CD14-positive monocyte (primary cell): ENCODE measurements around the gene IKZF1. TPM values are rescaled to one million over a fixed set of nuclear protein-coding genes. Genes with fewer than 3 reads are reported as not detected.

Experiments
- DNase-seq, 3 donors: peaks; one replicate each; pipeline ENCODE4 v3.0.0-alpha.2; 2011 to 2022
- H2AFZ ChIP-seq: 2 replicates; pipeline ENCODE4 v1.6.0; 2012; ENCODE audit warnings: mild to moderate bottlenecking, low read depth, low read length, inconsistent platforms; ENCODE audit not compliant: insufficient read depth, poor library complexity, severe bottlenecking
- H3K27ac ChIP-seq, 2 donors: 1 replicate in 1 of 2; 2 replicates in 1 of 2; pipeline ENCODE4 v1.5.1; 2012 to 2013; ENCODE audit warnings: low read length in 2 of 2, control low read depth in 1 of 2, inconsistent platforms in 1 of 2, low read depth in 1 of 2, mild to moderate bottlenecking in 1 of 2
- H3K27me3 ChIP-seq, 2 donors: one replicate each; pipeline versions ENCODE4 v1.6.0 to v1.6.1; 2011 to 2013; ENCODE audit warnings: low read length in 2 of 2; ENCODE audit not compliant: control insufficient read depth in 2 of 2, insufficient read depth in 2 of 2
- H3K36me3 ChIP-seq, 2 donors: replicated peaks in 1 of 2; 1 replicate in 1 of 2; 2 replicates in 1 of 2; pipeline versions ENCODE4 v1.5.1 to v1.6.1; 2012 to 2013; ENCODE audit warnings: low read length in 2 of 2, control low read depth in 1 of 2, inconsistent platforms in 1 of 2, mild to moderate bottlenecking in 1 of 2; ENCODE audit not compliant: insufficient read depth in 2 of 2, control insufficient read depth in 1 of 2
- H3K4me1 ChIP-seq, 2 donors: 1 replicate in 1 of 2; 2 replicates in 1 of 2; pipeline versions ENCODE4 v1.5.1 to v1.6.1; 2012 to 2013; ENCODE audit warnings: low read length in 2 of 2, control low read depth in 1 of 2, inconsistent platforms in 1 of 2, mild to moderate bottlenecking in 1 of 2, moderate library complexity in 1 of 2; ENCODE audit not compliant: insufficient read depth in 2 of 2, control insufficient read depth in 1 of 2
- H3K4me2 ChIP-seq: replicated peaks from 2 replicates; pipeline ENCODE3; 2012; ENCODE audit warnings: low read length, moderate library complexity, mild to moderate bottlenecking; ENCODE audit not compliant: poor library complexity, severe bottlenecking; ENCODE audit errors: extremely low read depth
- H3K4me3 ChIP-seq, 3 experiments: fragments of 200-600 bp in 1 of 3; sonication (generic) in 1 of 3; replicated peaks in 1 of 3; 1 replicate in 2 of 3; 2 replicates in 1 of 3; pipeline ENCODE4 v1.5.1; 2011 to 2013; ENCODE audit warnings: low read length in 3 of 3, mild to moderate bottlenecking in 3 of 3, control low read depth in 2 of 3, low read depth in 2 of 3, inconsistent platforms in 1 of 3, moderate library complexity in 1 of 3
- H3K79me2 ChIP-seq: 2 replicates; pipeline ENCODE4 v1.6.0; 2012; ENCODE audit warnings: mild to moderate bottlenecking, control low read depth, inconsistent platforms, low read length, moderate library complexity; ENCODE audit not compliant: insufficient read depth
- H3K9ac ChIP-seq: 2 replicates; pipeline ENCODE4 v1.6.0; 2017; ENCODE audit warnings: low read length, mild to moderate bottlenecking; ENCODE audit not compliant: insufficient read depth, poor library complexity, severe bottlenecking
- H3K9me3 ChIP-seq, 2 donors: replicated peaks in 1 of 2; 1 replicate in 1 of 2; 2 replicates in 1 of 2; pipeline versions ENCODE4 v1.5.1 to v1.6.1; 2012 to 2013; ENCODE audit warnings: low read length in 2 of 2, control low read depth in 1 of 2; ENCODE audit not compliant: control insufficient read depth in 1 of 2, insufficient read depth in 1 of 2
- H4K20me1 ChIP-seq: 2 replicates; pipeline ENCODE4 v1.6.0; 2012; ENCODE audit warnings: mild to moderate bottlenecking, low read length, control low read depth, moderate library complexity; ENCODE audit not compliant: insufficient read depth
- H3K27ac Mint-ChIP-seq, 7 donors: one replicate each; pipeline ENCODE4 v1.8.0; 2020; ENCODE audit warnings: mild to moderate bottlenecking in 7 of 7, mixed read lengths in 7 of 7, moderate library complexity in 6 of 7, inconsistent platforms in 2 of 7
- H3K27me3 Mint-ChIP-seq, 3 donors: one replicate each; pipeline ENCODE4 v1.8.0; 2021 to 2022; ENCODE audit warnings: low read depth in 3 of 3, mild to moderate bottlenecking in 3 of 3, mixed read lengths in 3 of 3, moderate library complexity in 3 of 3, inconsistent platforms in 1 of 3
- H3K36me3 Mint-ChIP-seq, 2 donors: one replicate each; pipeline ENCODE4 v1.8.0; 2020; ENCODE audit warnings: mixed read lengths in 2 of 2, inconsistent platforms in 1 of 2, mild to moderate bottlenecking in 1 of 2
- H3K4me1 Mint-ChIP-seq: one replicate; pipeline ENCODE4 v1.8.0; 2020; ENCODE audit warnings: mild to moderate bottlenecking, mixed read lengths
- H3K4me3 Mint-ChIP-seq, 2 donors: one replicate each; pipeline ENCODE4 v1.8.0; 2020; ENCODE audit warnings: mild to moderate bottlenecking in 2 of 2, mixed read lengths in 2 of 2, moderate library complexity in 1 of 2
- H3K9me3 Mint-ChIP-seq, 7 donors: one replicate each; pipeline ENCODE4 v1.8.0; 2020 to 2022; ENCODE audit warnings: mixed read lengths in 7 of 7, mild to moderate bottlenecking in 6 of 7, moderate library complexity in 6 of 7, inconsistent platforms in 2 of 7
- CTCF ChIP-seq: fragments of 200-600 bp; IDR thresholded peaks from one replicate; pipeline ENCODE4 v1.8.0; 2022; ENCODE audit warnings: antibody characterized with exemption, mild to moderate bottlenecking
- WGBS: methylation state at CpG from one replicate; pipeline ENCODE4 v1.1.5; 2013; ENCODE audit warnings: missing lambda C conversion rate; ENCODE audit not compliant: insufficient coverage; 5-methylcytosine and 5-hydroxymethylcytosine counted together
- intact Hi-C, 2 donors: fragments of 100-400 bp; cut with micrococcal nuclease; formaldehyde crosslinking; loops; one replicate each; pipeline versions ENCODE4 v1.15.0 to v1.15.1; 2023
- polyA plus RNA-seq, 3 donors: library from polyadenylated mRNA; depleted of rRNA in 1 of 3; unstranded in 2 of 3; stranded (reverse) in 1 of 3; fragments of 300-500 nt in 2 of 3; fragments of >200 nt in 1 of 3; fragmentation: Illumina TruSeq in 2 of 3; gene quantifications; 1 replicate in 2 of 3; 2 replicates in 1 of 3; pipeline ENCODE4 v1.2.3, GENCODE V29; 2012 to 2021

IKZF1 gene
- polyA plus RNA-seq, 3 donors = 38.4 to 130 (median 80.2) TPM

- Histone ChIP-seq H3K36me3 (peaks cover 17 to 28% of the 10 kb centered on the region in 2 donors), H3K79me2 (peaks cover 16% of the 10 kb centered on the region), H3K27me3 (no peaks in the 10 kb centered on the region), H4K20me1 (peaks cover 9% of the 10 kb centered on the region), H3K4me2 (no peak overlapping the region), H3K4me1 (peaks cover 80 to 83% of the 10 kb centered on the region in 2 donors), H3K27ac (peak overlapping the region in 1 of 2 donors; percentile 85), H3K9me3 (no peaks in the 10 kb centered on the region), H2AFZ (no peak overlapping the region), H3K9ac (no peak overlapping the region), H3K4me3 (no peak overlapping the region)
- H3K9me3 Mint-ChIP-seq = no peaks in the 10 kb centered on the region
- no peak for DNase-seq
- peak overlapping the region in 5 of 7 donors; percentile 16 to 73 (median 25) for H3K27ac Mint-ChIP-seq
- H3K36me3 Mint-ChIP-seq = peaks cover 37 to 43% of the 10 kb centered on the region in 2 donors
- intact Hi-C loops = no loop called here
- H3K4me1 Mint-ChIP-seq = peaks cover 94% of the 10 kb centered on the region
- H3K27me3 Mint-ChIP-seq = peaks cover 0 to 2% (median 0%) of the 10 kb centered on the region in 3 donors
- H3K4me3 Mint-ChIP-seq = no peak overlapping the region
- WGBS = 100% methylated on average over 3 of the region's 5 CpGs
- no peak for TF ChIP-seq CTCF
Observed at GRCh38 chr7:50406935-50407334, 102.4 kb downstream of the IKZF1 start.

GRCh38 chr7:50409856-50410745 is 105.6 kb downstream of the IKZF1 start:
- peak; percentile 71 to 89 (median 75) for DNase-seq
- H3K4me3 ChIP-seq = peak overlapping the region in 1 of 3 experiments; percentile 34
- H3K4me1 ChIP-seq = peaks cover 100% of the 10 kb centered on the region in 2 donors
- no peaks in the 10 kb centered on the region for H3K9me3 ChIP-seq
- H3K36me3 ChIP-seq = no peaks in the 10 kb centered on the region
- H3K27ac ChIP-seq = peak overlapping the region; percentile 75 to 85
- no peaks in the 10 kb centered on the region for H3K27me3 ChIP-seq
- H3K36me3 Mint-ChIP-seq = peaks cover 12 to 14% of the 10 kb centered on the region in 2 donors
- WGBS = 0% methylated on average over 1 of the region's 17 CpGs
- intact Hi-C loops = loop anchor here in 1 of 2 donors (10.0 kb wide), 1 partner anchor 105 kb away; the partner anchor contains the start of gene IKZF1
- peak overlapping the region; percentile 50 for H3K4me2 ChIP-seq
- no peaks in the 10 kb centered on the region for H4K20me1 ChIP-seq
- peak overlapping the region; percentile 63 to 88 for H3K4me3 Mint-ChIP-seq
- H3K27me3 Mint-ChIP-seq = peaks cover 0 to 2% (median 0%) of the 10 kb centered on the region in 3 donors
- no peaks in the 10 kb centered on the region for H3K79me2 ChIP-seq
- peak overlapping the region; percentile 47 for H2AFZ ChIP-seq
- peaks cover 99% of the 10 kb centered on the region for H3K4me1 Mint-ChIP-seq
- H3K9me3 Mint-ChIP-seq = no peaks in the 10 kb centered on the region
- TF ChIP-seq CTCF = no peak
- peak overlapping the region; percentile 88 to 97 (median 92) for H3K27ac Mint-ChIP-seq
- H3K9ac ChIP-seq = peak overlapping the region; percentile 41
